ENCODE data around the gene ITPR2. TPM values are rescaled to one million over a fixed set of nuclear protein-coding genes. Genes with fewer than 3 reads are reported as not detected.

ITPR2 gene
- total RNA-seq, 1 experiment from 2014 or later = 19.2 TPM

DNA sequence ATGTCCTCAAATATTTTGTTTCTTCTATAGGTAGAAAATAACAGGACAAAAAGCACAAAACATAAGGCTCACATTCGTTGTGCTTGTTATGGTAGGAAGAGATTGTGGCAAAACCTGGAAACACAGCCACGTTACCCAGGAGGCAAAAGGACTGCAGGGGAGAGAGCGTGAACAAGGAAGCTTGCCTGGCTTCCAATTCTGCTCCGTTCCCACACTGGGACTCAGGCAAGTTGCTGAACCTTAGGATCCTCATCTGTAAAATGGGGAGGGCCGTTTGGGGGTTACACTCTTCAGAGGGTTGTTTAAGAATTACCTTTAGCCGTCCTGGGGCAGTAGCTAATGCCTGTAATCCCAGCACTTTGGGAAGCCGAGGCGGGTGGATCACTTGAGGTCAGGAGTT, 432.4 kb downstream of the ITPR2 start:
- DNase-seq (ENCODE audit: low read depth) = no peak

DNA sequence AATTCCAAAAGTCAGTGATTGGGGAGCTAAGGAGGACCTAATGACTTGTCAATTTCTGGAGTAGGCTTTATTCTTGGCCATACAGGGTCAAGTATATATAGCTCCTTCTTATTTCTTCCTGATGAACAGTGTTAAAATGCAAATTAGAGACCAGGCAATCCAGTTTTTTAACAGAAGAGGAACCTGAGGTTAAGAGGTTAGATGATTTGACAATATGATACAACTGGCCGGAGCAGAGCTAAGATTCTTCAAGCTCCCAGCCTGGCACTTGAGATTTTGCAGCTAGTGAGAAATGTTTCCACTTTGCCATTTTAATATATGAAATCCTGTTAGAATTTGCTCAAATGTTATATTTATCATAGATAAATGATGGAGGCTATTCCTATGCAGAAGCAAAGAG, 433.6 kb downstream of the ITPR2 start:
- DNase-seq (ENCODE audit: low read depth) = no peak

DNA sequence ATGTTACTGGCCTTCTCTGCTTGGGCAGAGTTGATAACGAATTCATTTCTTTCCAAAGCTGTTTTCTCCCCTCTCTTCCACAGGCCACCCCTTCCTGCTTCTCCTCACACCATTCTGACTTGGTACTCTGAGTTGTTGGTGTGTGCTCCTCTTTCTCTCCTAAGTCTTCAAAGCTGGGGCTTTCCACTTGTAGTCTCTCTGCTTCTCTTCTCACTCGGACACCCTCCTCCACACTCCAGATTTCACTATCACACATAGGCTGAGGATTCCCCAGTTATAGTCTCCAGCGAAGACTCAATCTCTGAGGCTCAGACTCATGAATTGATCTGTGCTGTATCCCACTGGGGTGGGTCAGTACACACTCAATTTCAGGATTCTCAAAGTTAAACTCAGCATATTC, 436.6 kb downstream of the ITPR2 start:
- no peak for DNase-seq (ENCODE audit: low read depth)

DNA sequence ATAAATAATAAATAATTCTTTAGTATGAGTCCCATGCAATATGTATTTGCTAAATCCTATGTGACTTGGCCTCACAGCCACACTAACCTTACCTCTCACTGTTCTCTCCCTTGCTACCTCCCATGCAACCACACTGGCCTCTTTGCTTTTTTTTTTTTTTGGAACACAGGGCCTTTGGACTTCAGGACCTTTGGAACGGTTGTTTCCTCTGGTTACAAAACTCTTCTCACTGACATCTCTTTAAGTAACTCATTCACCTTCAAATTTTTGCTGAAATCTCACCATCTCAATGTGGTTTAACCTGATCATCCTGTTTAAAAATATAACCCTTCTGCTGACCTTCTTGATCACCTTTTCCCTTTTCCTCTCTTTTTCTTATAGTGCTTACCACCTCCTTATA, 443.7 kb downstream of the ITPR2 start:
- no peak for DNase-seq (ENCODE audit: low read depth)

GRCh38 chr12:26384536-26384935, 448.5 kb downstream of the ITPR2 start:
- no peak for DNase-seq (ENCODE audit: low read depth)

DNA sequence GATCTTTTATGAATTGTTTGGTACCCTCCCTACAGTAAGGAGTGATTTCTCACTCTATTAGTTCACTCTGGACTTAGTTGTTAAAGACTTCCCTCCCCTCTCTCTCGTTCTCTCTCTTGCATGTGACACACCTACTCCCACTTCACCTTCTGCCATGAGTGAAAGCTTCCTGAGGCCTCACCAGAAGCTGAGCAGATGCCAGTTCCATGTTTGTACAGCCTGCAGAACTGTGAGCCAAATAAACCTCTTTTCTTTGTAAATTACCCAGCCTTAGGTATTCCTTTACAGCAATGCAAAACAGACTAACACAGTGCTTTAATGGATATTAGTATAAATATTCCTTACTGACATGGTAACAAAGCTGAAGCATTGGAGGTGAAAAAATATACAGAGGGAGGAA, 450.0 kb downstream of the ITPR2 start:
- DNase-seq (ENCODE audit: low read depth) = no peak

DNA sequence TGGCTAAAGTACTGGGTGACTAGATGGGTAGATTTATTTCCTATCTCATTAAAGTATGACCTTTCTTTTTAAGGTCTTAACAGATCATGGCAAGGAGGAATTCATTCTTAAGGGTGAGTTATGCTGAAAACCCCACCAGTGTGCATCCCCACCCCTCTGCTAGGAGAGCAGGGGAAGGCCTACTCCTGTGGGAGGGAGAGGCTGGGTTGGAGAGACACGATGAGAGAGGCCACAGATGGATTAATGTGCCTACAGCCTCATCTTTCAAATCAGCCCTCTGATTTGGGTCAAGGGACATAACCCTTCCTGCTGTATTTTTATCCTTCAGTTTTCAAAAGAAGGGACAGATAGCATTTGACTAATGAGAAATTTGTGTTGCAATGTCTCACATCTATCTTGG, 452.1 kb downstream of the ITPR2 start:
- no peak for DNase-seq (ENCODE audit: low read depth)

DNA sequence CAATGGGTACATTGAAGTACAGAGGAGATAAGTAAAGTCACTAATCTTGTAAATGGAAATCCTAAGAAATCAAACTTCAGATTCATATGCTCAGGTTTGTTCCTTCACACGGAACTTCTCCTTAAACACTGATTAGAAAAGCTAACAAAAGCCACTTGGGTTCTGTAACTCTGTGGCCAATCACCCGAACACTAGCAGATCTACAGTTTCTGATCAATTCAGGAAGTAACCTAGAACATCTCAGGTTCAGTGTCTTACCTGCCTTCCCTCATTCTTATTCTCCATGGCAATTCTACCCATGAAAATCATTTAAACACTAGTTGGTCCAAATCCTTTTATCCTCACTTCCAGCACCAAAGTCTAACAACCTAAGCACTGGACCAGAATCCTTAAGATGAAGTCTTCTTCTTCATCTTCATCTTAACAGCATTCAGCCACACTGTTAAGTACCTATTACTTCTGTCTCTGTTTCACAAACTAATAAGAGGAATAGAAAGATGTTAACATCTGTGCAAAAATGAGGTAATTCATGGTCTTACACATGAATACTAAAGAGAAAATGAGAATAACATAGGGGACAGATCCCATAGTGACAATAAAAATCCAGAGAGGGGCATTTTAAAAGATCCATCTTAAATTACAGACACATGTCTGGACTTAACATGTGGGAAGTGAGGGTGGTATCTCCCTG, 453.1 kb downstream of the ITPR2 start:
- DNase-seq (ENCODE audit: low read depth) = no peak

DNA sequence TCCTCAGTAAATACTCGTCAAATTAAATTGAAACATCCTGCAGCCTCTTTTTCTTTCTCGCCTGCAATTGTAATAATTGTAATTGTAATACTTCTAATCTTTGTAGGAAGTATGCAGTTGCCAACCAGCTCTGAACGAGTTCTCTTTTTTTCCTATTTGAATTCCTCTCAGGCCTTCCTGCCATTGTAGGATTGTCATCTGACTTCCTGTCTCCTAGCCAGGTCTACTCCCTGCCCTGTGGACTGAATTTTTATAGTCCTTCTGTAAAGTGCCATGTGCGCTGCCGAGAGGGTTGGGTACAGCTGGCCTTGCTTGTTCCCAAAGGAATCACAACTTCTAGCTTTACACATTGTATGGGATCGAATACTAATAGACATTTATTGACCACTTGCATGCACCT, 454.3 kb downstream of the ITPR2 start:
- no peak for DNase-seq (ENCODE audit: low read depth)

DNA sequence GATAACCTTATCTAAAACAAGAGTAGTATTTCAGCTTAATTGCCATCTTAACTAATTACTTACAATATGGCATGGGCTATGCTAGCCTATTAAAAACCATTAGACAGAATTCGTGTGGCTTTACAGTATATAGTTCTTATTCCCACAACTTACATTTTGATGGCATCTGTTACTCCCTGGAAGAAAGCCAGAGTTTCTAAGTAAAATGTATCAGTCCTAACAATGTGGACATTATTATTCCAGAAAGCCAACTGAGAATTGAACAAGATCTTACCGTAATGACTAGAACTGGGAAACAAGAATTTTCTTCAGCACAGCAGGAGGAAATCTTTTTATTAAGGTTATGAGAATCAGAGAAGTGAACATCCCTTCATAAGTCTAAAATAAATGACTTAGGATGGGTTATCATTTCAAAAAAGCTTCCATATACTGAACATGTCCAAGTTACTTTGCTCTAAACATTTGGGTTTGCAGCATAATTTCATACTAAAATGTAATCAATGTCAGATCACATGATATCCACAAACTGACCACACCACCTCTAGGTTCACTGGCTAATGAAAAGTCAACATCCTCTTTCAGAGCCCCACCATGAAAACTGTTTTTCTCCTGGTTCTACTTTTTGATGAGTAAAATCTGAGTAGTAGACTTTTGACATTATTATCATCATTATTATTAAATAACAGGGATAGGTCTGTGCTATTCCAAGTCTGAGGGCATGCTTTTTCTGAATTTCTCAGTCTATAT, 457.9 kb downstream of the ITPR2 start:
- DNase-seq (ENCODE audit: low read depth) = no peak

DNA sequence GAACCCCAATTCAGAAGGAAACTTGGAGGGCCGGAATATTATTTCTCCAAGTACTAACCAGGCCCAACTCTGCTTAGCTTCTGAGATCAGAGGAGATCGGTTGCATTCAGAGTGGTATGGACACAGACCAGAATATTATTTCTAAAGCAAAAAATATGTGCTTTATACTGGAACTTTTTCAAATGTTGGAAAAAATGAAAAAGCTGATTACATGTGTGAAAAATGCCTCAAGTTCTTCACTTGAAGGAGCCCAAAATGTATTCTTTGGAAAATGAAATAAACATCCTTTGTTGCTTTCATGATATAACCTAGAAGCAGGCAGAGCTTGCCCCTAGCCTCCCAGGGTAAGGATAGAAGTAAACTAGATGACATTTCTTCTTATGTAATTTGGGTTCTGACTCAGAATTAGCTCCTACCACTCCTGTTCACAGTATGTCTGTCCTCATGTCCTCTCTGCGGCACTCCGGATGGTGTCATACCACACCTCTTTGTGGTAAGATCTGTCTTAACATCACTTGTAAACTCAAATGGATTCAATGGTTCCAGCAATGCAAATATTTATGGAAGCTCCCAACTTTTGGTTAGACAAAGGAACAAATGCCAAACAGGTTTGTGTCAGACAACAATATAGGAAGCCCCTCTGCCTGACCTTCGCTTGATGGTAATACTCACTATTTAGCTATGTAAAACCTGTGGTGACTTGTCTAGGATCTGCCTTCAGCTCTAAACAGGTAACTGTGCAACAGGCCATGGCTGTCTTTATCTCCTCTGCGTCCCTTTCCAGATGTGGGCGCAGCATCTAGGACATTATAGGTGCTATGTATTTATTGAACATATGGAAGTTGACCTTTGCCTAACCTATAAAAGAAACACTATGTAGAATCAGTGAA, 459.1 kb downstream of the ITPR2 start:
- DNase-seq (ENCODE audit: low read depth) = no peak

DNA sequence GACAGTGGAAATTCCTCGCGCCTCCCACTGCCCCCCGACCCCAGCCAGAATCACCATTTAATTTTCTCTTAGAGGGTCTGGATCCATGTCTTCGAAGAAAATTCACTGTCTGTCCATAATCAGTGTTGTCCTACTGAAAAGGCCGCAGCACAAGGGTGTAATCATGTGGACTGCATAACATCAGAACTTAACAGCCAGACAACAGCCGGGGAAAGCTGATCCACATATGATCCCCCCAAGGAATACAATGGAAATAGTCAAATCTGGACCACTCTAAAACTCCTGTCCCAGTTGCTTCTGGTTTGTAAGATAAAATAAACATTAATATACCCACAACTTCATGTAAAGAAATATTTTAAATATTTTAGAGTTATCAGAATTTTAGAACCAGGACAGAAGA, 460.1 kb downstream of the ITPR2 start:
- no peak for DNase-seq (ENCODE audit: low read depth)

DNA sequence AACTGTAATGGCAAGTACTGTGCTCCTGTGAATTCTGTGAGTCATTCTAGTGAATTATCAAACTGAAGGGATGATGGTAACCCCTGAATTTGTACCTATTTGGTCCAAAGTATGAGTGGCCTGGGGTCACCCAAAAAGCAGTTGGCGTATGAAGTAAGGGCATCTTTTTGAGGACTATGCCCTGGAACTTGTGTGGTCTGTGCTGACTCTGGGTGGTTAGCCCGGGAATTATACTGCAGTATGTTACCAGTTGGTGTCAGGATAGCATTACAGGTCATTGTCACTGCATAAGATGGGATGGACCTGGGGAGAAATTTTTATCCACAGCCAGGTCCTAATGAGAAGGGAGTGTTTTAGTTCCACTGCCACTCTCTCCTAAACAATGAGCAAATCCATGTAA, 462.9 kb downstream of the ITPR2 start:
- no peak for DNase-seq (ENCODE audit: low read depth)

DNA sequence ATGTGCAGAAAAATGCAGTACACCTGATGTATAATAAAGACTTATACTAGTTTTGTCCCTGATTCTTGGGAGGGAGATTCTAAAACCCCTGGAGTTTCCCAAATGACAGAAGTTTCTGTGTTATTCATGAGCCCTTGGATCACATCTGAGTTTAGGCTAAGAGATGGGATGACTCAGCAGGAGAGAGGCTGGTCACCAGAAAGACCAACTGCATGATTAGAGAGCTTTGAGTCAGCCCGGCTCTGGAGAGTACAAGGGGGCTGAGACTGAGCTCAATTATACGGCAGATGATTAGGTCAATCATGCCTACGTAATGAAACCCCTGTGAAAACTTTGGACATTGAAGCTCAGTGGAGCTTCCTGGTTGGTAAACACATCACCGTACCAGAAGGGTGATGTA, 463.4 kb downstream of the ITPR2 start:
- peak; percentile 91 for DNase-seq (ENCODE audit: low read depth)

- no peak for DNase-seq (ENCODE audit: low read depth)
Observed at GRCh38 chr12:26367991-26368730, 464.8 kb downstream of the ITPR2 start.

DNA sequence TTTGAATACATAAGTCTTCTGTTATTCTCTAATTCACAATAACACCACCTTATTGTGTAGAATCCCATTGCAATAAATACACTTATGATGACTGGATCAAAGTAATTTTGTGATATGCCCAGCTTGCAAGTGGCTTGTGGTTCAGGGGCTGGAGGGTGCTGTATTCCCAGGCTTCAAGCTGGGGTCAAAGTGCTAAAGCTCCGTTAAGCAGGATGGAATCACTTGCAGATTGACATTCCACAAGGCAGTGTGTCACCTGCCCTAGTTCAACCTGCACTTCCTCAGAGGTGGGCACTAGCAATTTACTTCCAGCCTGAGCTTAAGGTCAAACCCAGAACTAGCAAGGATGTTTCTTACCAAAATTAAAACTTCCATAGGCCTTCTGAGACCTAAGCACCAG, 471.0 kb downstream of the ITPR2 start:
- DNase-seq (ENCODE audit: low read depth) = no peak

- no peak for DNase-seq (ENCODE audit: low read depth)
Observed at GRCh38 chr12:26360062-26360461, 472.9 kb downstream of the ITPR2 start.

GRCh38 chr12:26359576-26359975, 473.4 kb downstream of the ITPR2 start:
- DNase-seq (ENCODE audit: low read depth) = no peak

DNA sequence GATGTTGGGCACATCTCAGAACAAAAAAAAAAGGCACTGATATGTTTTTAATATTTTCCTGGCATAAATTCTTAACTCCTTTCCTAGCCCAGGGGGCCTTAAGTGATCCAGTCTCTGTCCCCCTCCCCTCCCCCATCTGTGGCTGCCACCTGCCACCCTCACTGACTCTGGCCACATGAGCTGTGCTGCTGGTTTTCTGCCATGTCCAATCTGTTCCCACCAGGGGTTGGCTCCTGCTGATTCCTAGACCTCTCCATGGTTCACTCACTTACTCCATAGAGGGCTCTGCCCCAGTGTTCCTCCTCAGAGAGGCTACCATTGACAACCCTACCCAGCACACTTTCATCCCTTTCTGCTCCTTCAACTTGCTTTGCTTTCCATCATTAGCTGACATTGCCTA, 474.3 kb downstream of the ITPR2 start:
- DNase-seq (ENCODE audit: low read depth) = no peak

DNA sequence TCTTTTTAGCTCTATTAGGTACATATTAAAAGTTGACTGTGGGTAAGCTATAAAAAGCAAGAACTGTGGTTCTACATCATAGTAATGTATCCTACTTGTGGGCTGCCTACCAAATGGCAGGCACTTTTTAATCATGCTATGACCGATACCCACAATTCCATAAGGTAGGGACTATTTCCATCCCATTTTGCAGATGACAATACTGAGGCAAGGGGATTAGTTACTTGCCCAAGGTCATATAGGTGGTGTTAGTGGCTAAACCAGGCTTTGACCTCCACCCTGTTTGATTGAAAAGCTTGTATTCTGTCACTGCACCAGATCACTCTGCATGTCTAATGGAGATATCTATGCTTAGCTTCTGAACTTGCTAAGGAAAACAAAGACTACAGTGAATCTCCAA, 485.7 kb downstream of the ITPR2 start:
- DNase-seq (ENCODE audit: low read depth) = no peak

GRCh38 chr12:26346736-26347135, 486.3 kb downstream of the ITPR2 start:
- DNase-seq (ENCODE audit: low read depth) = no peak

GRCh38 chr12:26345471-26346003, 487.5 kb downstream of the ITPR2 start:
- no peak for DNase-seq (ENCODE audit: low read depth)

Data from Daoy (cell line).